ENCODE results near the gene ADGRG6.

- TF ChIP-seq EZH2 (IDR thresholded peaks at IDR 0.05) (no peak), POLR2AphosphoS5 (IDR thresholded peaks at IDR 0.05; ENCODE audit: borderline replicate concordance, low read depth, low read length) (no peak)
Observed at GRCh38 chr6:142274656-142275055, 27.2 kb upstream of the ADGRG6 start.

Measured in SK-N-MC (cell line).